HCT116 (cell line): ENCODE results near the gene GRIK1. TPM values are rescaled to one million over a fixed set of nuclear protein-coding genes. Genes with fewer than 3 reads are reported as not detected.
"Not testable (repeated sequence)": the region's sequence is repeated elsewhere in the genome, so short reads cannot be mapped to it uniquely, and the experiment has no call there.

Source experiments
- ATAC-seq: fragments of 200-7000 bp; cut with Tn5 transposase; 2 replicates; pipeline ENCODE4 v1.9.1; 2020; ENCODE audit warnings: mild to moderate bottlenecking, moderate library complexity
- BruUV-seq: library from RNA; stranded (reverse); fragments of 400-500 nt; replicated peaks from 2 replicates; lab custom pipeline; 2021; lab: Mats Ljungman, UMichigan
- CTCF ChIA-PET: fragments of 300-600 bp; sonication (Branson Sonifier 250); formaldehyde crosslinking; loops from one replicate; lab custom pipeline; 2021; ENCODE audit warnings: antibody characterized with exemption; lab: Charles Lee
- POLR2A ChIA-PET: fragments of 300-600, 350-600 bp; sonication (Branson Sonifier 250); formaldehyde crosslinking; loops from one replicate; lab custom pipeline; 2021; ENCODE audit warnings: antibody characterized with exemption; lab: Charles Lee
- RAD21 ChIA-PET, 2 experiments: fragments of 300-600 bp; sonication (Branson Sonifier 250); formaldehyde crosslinking; loops; one replicate each; lab custom pipeline; 2023; ENCODE audit warnings: low total read pairs in 2 of 2; ENCODE audit not compliant: uncharacterized antibody in 2 of 2, unreplicated experiment in 2 of 2, low non-redundant PET in 1 of 2; lab: Charles Lee
- DNase-seq: peaks from one replicate; pipeline ENCODE4 v3.0.0-alpha.2; 2010; ENCODE audit warnings: low read depth, low spot score
- H2AFZ ChIP-seq: fragments of 200-600 bp; shearing (Covaris generic), sonication (generic); 2 replicates; pipeline ENCODE4 v1.6.1; 2017; ENCODE audit warnings: low read depth, mixed run types, mixed read lengths, antibody characterized with exemption, low read length; ENCODE audit not compliant: poor library complexity, severe bottlenecking
- H3K27ac ChIP-seq: 2 replicates; pipeline ENCODE4 v1.5.1; 2012; ENCODE audit warnings: low read depth, low read length
- H3K27me3 ChIP-seq: fragments of 200-600 bp; sonication (generic); 2 replicates; pipeline ENCODE4 v1.6.1; 2016; ENCODE audit warnings: mixed run types, low read length, mixed read lengths; ENCODE audit not compliant: insufficient read depth
- H3K36me3 ChIP-seq, 2 experiments: fragments of 200-500 bp in 1 of 2; fragments of 200-600 bp in 1 of 2; sonication (Bioruptor generic) in 1 of 2; sonication (generic) in 1 of 2; 2 replicates each; pipeline versions ENCODE4 v1.5.1 to v1.6.1; 2014 to 2016; ENCODE audit warnings: low read length in 2 of 2, inconsistent platforms in 1 of 2, mixed read lengths in 1 of 2, mixed run types in 1 of 2; ENCODE audit not compliant: insufficient read depth in 2 of 2, control insufficient read depth in 1 of 2
- H3K4me1 ChIP-seq, 2 experiments: fragments of 200-600 bp in 1 of 2; sonication (generic) in 1 of 2; 2 replicates each; pipeline versions ENCODE4 v1.5.1 to v1.6.1; 2012 to 2017; ENCODE audit warnings: low read length in 2 of 2, inconsistent platforms in 1 of 2, mild to moderate bottlenecking in 1 of 2, mixed read lengths in 1 of 2, mixed run types in 1 of 2, moderate library complexity in 1 of 2; ENCODE audit not compliant: insufficient read depth in 2 of 2, control insufficient read depth in 1 of 2
- H3K4me2 ChIP-seq: fragments of 200-600 bp; sonication (generic); 2 replicates; pipeline ENCODE4 v1.6.1; 2017; ENCODE audit warnings: mixed run types, low read length, mixed read lengths
- H3K4me3 ChIP-seq, 2 experiments: fragments of 200-600 bp in 1 of 2; sonication (generic) in 1 of 2; replicated peaks in 1 of 2; 2 replicates each; pipeline ENCODE4 v1.5.1; 2011 to 2016; ENCODE audit warnings: low read length in 2 of 2, control low read depth in 1 of 2, low read depth in 1 of 2, mild to moderate bottlenecking in 1 of 2, mixed read lengths in 1 of 2, mixed run types in 1 of 2
- H3K79me2 ChIP-seq: fragments of 200-600 bp; sonication (generic); 2 replicates; pipeline ENCODE4 v1.6.1; 2017; ENCODE audit warnings: mild to moderate bottlenecking, mixed run types, low read length, moderate library complexity, mixed read lengths; ENCODE audit not compliant: insufficient read depth
- H3K9ac ChIP-seq: fragments of 200-600 bp; sonication (generic); 2 replicates; pipeline ENCODE4 v1.6.1; 2016; ENCODE audit warnings: low read length, mixed read lengths
- H3K9me2 ChIP-seq: fragments of 200-600 bp; sonication (generic), shearing (Covaris generic); 2 replicates; pipeline ENCODE4 v1.6.1; 2017; ENCODE audit warnings: mixed run types, mild to moderate bottlenecking, moderate library complexity; ENCODE audit not compliant: insufficient read depth
- H3K9me3 ChIP-seq, 2 experiments: fragments of 200-500 bp in 1 of 2; fragments of 200-600 bp in 1 of 2; sonication (Bioruptor generic) in 1 of 2; sonication (generic) in 1 of 2; 2 replicates each; pipeline ENCODE4 v1.6.1; 2014 to 2017; ENCODE audit warnings: low read length in 2 of 2, mixed read lengths in 2 of 2, inconsistent platforms in 1 of 2, low read depth in 1 of 2, mild to moderate bottlenecking in 1 of 2, mixed run types in 1 of 2, moderate library complexity in 1 of 2; ENCODE audit not compliant: control insufficient read depth in 1 of 2, insufficient read depth in 1 of 2
- H4K20me1 ChIP-seq: fragments of 200-600 bp; sonication (generic), shearing (Covaris generic); 2 replicates; pipeline ENCODE4 v1.6.1; 2017; ENCODE audit warnings: mixed run types, mild to moderate bottlenecking, moderate library complexity; ENCODE audit not compliant: insufficient read depth
- CEBPB ChIP-seq: IDR thresholded peaks from 2 replicates; pipeline ENCODE4 v1.6.1; 2012; ENCODE audit warnings: low read depth
- CTCF ChIP-seq, 3 experiments: fragments of 200-600 bp in 1 of 3; sonication (generic) in 1 of 3; IDR thresholded peaks in 2 of 3; conservative IDR thresholded peaks in 1 of 3; 2 replicates each; pipeline ENCODE4 v1.5.1; 2012 to 2017; ENCODE audit warnings: low read depth in 2 of 3, low read length in 2 of 3, antibody characterized with exemption in 1 of 3, borderline replicate concordance in 1 of 3, control low read depth in 1 of 3, mild to moderate bottlenecking in 1 of 3, mixed read lengths in 1 of 3, mixed run types in 1 of 3, moderate library complexity in 1 of 3; ENCODE audit not compliant: insufficient read depth in 1 of 3
- EGR1 ChIP-seq: IDR thresholded peaks from 2 replicates; pipeline ENCODE4 v1.6.1; 2012; ENCODE audit warnings: low read depth
- EZH2 ChIP-seq: fragments of 200-600 bp; sonication (generic); IDR thresholded peaks from 2 replicates; pipeline ENCODE4 v1.6.1; 2017; ENCODE audit warnings: antibody characterized with exemption, mixed run types
- FOSL1 ChIP-seq: IDR thresholded peaks from 2 replicates; pipeline ENCODE4 v1.6.1; 2012; ENCODE audit warnings: low read depth
- MAX ChIP-seq: IDR thresholded peaks from 2 replicates; pipeline ENCODE4 v1.6.1; 2012
- POLR2A ChIP-seq: IDR thresholded peaks from 2 replicates; pipeline ENCODE4 v1.7.0; 2011; ENCODE audit warnings: borderline replicate concordance; ENCODE audit not compliant: insufficient read depth, insufficient read length; ENCODE audit errors: extremely low read depth
- POLR2AphosphoS5 ChIP-seq: IDR thresholded peaks from 2 replicates; pipeline ENCODE4 v1.6.1; 2011; ENCODE audit warnings: mild to moderate bottlenecking, low read depth, low read length, moderate library complexity
- RAD21 ChIP-seq: IDR thresholded peaks from 2 replicates; pipeline ENCODE4 v1.6.1; 2012; ENCODE audit warnings: low read depth, mild to moderate bottlenecking
- SP1 ChIP-seq: IDR thresholded peaks from 2 replicates; pipeline ENCODE4 v1.6.1; 2012; ENCODE audit warnings: low read depth
- SRF ChIP-seq: IDR thresholded peaks from 2 replicates; pipeline ENCODE4 v1.6.1; 2012; ENCODE audit warnings: low read depth
- TCF7L2 ChIP-seq: IDR thresholded peaks from 2 replicates; pipeline ENCODE4 v1.7.0; 2011; ENCODE audit warnings: borderline replicate concordance, inconsistent platforms; ENCODE audit not compliant: insufficient read depth, insufficient read length; ENCODE audit errors: extremely low read depth
- YY1 ChIP-seq: IDR thresholded peaks from 2 replicates; pipeline ENCODE4 v1.6.1; 2011; ENCODE audit warnings: low read length, low read depth, moderate library complexity, mild to moderate bottlenecking; ENCODE audit not compliant: insufficient replicate concordance; ENCODE audit errors: extremely low read depth
- ZNF274 ChIP-seq: fragments of 200-500 bp; sonication (Bioruptor generic); IDR thresholded peaks from 2 replicates; pipeline ENCODE4 v1.6.1; 2014; ENCODE audit warnings: mild to moderate bottlenecking, low read depth, low read length, inconsistent platforms
- intact Hi-C: fragments of 100-400 bp; cut with micrococcal nuclease; formaldehyde crosslinking; loops from 2 replicates; pipeline ENCODE4 v1.10.0; 2022
- total RNA-seq: library from RNA; stranded (reverse); gene quantifications from one replicate; pipeline ENCODE4 v1.2.1, GENCODE V29; 2021; ENCODE audit not compliant: unreplicated experiment
- TF ChIP-seq, protein P1 (sequence below): IDR thresholded peaks from 2 replicates; pipeline ENCODE4 v1.6.1; 2012; ENCODE audit warnings: low read depth
- TF ChIP-seq, protein P2 (sequence below): IDR thresholded peaks from 2 replicates; pipeline ENCODE4 v1.6.1; 2012

The GRIK1 gene
- total RNA-seq, 1 experiment from 2014 or later, result not detected

DNA sequence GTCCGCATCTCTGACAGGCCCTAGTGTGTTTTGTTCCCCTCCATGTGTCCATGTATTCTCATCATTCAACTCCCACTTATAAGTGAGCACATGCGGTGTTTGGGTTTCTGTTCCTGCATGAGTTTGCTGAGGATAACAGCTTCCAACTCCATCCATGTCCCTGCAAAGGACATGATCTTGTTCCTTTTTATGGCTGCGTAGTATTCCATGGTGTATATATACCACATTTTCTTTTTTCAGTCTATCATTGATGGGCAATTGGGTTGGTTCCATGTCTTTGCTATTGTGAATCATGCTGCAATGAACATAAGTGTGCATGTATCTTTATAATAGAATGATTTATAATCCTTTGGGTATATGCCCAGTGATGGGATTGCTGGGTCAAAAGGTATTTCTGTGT is 334.6 kb downstream of the GRIK1 start:
- POLR2A ChIA-PET, intact Hi-C loops, H3K9me2 ChIP-seq, H3K4me2 ChIP-seq, H4K20me1 ChIP-seq, BruUV-seq, CTCF ChIA-PET, H3K4me1 ChIP-seq, H3K79me2 ChIP-seq, DNase-seq, H3K9me3 ChIP-seq, ATAC-seq, H3K9ac ChIP-seq, H3K4me3 ChIP-seq, H3K27me3 ChIP-seq, RAD21 ChIA-PET, H3K36me3 ChIP-seq, H3K27ac ChIP-seq, H2AFZ ChIP-seq: not testable (repeated sequence)

DNA sequence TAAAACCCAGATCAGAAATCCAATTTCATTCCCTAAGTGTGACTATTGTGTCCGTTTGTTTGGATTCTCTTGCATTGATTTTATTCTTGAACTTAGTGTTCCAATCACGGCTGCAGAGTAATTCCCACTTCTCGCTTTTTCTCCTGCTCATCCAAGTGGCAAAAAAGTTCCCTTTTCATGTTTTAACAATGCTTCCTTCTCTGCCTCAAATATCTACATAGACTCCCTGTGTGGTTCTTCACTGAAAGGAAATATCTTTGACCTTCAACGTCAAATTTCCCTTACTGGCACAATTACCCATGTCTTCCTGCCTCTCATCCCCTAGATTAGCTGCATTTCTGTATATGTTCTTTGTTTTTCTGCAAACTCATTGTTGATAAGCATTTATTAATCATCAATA is 335.7 kb downstream of the GRIK1 start:
- DNase-seq (no peak), ATAC-seq (no peak)
- RAD21 ChIA-PET, result no interaction called here
- Histone ChIP-seq H3K9me2 (no peaks in the 10 kb centered on the region), H3K79me2 (no peaks in the 10 kb centered on the region), H3K9me3 (peaks cover 0 to 4% of the 10 kb centered on the region in 2 experiments; a peak in 1 of 4 replicates), H3K27ac (no peak overlapping the region), H3K4me1 (no peaks in the 10 kb centered on the region), H3K36me3 (no peaks in the 10 kb centered on the region), H3K9ac (no peak overlapping the region), H3K4me2 (no peak overlapping the region), H3K27me3 (no peaks in the 10 kb centered on the region), H4K20me1 (no peaks in the 10 kb centered on the region), H3K4me3 (no peak overlapping the region), H2AFZ (no peak overlapping the region)
- BruUV-seq, result no TSS peak
- POLR2A ChIA-PET, result no interaction called here
- CTCF ChIA-PET, result no interaction called here
- intact Hi-C loops, result no loop called here
- TF ChIP-seq EZH2, result no peak
- TF ChIP-seq SP1, result no peak
- TF ChIP-seq FOSL1, result no peak
- no peak for TF ChIP-seq RAD21
- no peak for TF ChIP-seq SRF
- no peak for TF ChIP-seq ZNF274
- TF ChIP-seq TCF7L2, result no peak
- no peak for TF ChIP-seq CEBPB
- TF ChIP-seq, protein P1, sequence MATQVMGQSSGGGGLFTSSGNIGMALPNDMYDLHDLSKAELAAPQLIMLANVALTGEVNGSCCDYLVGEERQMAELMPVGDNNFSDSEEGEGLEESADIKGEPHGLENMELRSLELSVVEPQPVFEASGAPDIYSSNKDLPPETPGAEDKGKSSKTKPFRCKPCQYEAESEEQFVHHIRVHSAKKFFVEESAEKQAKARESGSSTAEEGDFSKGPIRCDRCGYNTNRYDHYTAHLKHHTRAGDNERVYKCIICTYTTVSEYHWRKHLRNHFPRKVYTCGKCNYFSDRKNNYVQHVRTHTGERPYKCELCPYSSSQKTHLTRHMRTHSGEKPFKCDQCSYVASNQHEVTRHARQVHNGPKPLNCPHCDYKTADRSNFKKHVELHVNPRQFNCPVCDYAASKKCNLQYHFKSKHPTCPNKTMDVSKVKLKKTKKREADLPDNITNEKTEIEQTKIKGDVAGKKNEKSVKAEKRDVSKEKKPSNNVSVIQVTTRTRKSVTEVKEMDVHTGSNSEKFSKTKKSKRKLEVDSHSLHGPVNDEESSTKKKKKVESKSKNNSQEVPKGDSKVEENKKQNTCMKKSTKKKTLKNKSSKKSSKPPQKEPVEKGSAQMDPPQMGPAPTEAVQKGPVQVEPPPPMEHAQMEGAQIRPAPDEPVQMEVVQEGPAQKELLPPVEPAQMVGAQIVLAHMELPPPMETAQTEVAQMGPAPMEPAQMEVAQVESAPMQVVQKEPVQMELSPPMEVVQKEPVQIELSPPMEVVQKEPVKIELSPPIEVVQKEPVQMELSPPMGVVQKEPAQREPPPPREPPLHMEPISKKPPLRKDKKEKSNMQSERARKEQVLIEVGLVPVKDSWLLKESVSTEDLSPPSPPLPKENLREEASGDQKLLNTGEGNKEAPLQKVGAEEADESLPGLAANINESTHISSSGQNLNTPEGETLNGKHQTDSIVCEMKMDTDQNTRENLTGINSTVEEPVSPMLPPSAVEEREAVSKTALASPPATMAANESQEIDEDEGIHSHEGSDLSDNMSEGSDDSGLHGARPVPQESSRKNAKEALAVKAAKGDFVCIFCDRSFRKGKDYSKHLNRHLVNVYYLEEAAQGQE, result no peak
- TF ChIP-seq, protein P2, sequence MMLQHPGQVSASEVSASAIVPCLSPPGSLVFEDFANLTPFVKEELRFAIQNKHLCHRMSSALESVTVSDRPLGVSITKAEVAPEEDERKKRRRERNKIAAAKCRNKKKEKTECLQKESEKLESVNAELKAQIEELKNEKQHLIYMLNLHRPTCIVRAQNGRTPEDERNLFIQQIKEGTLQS, result no peak
- no peak for TF ChIP-seq EGR1
- no peak for TF ChIP-seq POLR2A
- TF ChIP-seq POLR2AphosphoS5, result no peak
- no peak for TF ChIP-seq YY1
- TF ChIP-seq MAX, result no peak
- no peak for TF ChIP-seq CTCF (IDR thresholded peaks at IDR 0.05 in 2 of 3, conservative IDR thresholded peaks at IDR 0.05 in 1 of 3; ENCODE audit: borderline replicate concordance in 1 of 3, insufficient read depth in 1 of 3, low read depth in 2 of 3, low read length in 2 of 3)
